IMR-90 (cell line): ENCODE results near the gene DGKB. TPM values are rescaled to one million over a fixed set of nuclear protein-coding genes. Genes with fewer than 3 reads are reported as not detected.

ENCODE experiments used
- ATAC-seq: fragments of 200-7000 bp; cut with Tn5 transposase; 2 replicates; pipeline ENCODE4 v1.9.1; 2020; ENCODE audit warnings: low read depth, mild to moderate bottlenecking, moderate library complexity
- BruUV-seq: library from RNA; stranded (reverse); fragments of 400-500 nt; replicated peaks from 2 replicates; lab custom pipeline; 2021; lab: Mats Ljungman, UMichigan
- CTCF ChIA-PET: fragments of 300-600 bp; formaldehyde crosslinking; extraction: SDS; loops from one replicate; lab custom pipeline; 2021; ENCODE audit warnings: antibody characterized with exemption; lab: Yijun Ruan, JAX
- POLR2A ChIA-PET: fragments of 300-600 bp; sonication (Branson Sonifier 250); formaldehyde crosslinking; loops from one replicate; lab custom pipeline; 2022; ENCODE audit warnings: antibody characterized with exemption; ENCODE audit not compliant: unreplicated experiment; lab: Charles Lee
- DNase-seq: peaks from one replicate; pipeline ENCODE4 v3.0.0; 2013
- H2AFZ ChIP-seq: replicated peaks from 2 replicates; pipeline ENCODE3; 2013; ENCODE audit warnings: low read length, mild to moderate bottlenecking; ENCODE audit not compliant: poor library complexity
- H2AK5ac ChIP-seq: 2 replicates; pipeline ENCODE4 v1.6.1; 2013; ENCODE audit warnings: low read depth, low read length, inconsistent platforms
- H2AK9ac ChIP-seq: replicated peaks from 2 replicates; pipeline ENCODE3; 2013; ENCODE audit warnings: mild to moderate bottlenecking, low read depth, low read length, moderate library complexity; ENCODE audit not compliant: poor library complexity
- H2BK120ac ChIP-seq: 2 replicates; pipeline ENCODE4 v1.6.1; 2013; ENCODE audit warnings: low read depth, low read length, inconsistent platforms
- H2BK15ac ChIP-seq: 3 replicates; pipeline ENCODE4 v1.6.1; 2013; ENCODE audit warnings: low read depth, low read length, inconsistent platforms
- H2BK20ac ChIP-seq: 2 replicates; pipeline ENCODE4 v1.6.1; 2013; ENCODE audit warnings: low read depth, mild to moderate bottlenecking, inconsistent platforms, low read length, moderate library complexity
- H2BK5ac ChIP-seq: 2 replicates; pipeline ENCODE4 v1.6.1; 2013; ENCODE audit warnings: mild to moderate bottlenecking, low read depth, low read length, inconsistent platforms; ENCODE audit not compliant: poor library complexity, severe bottlenecking
- H3K14ac ChIP-seq: replicated peaks from 2 replicates; pipeline ENCODE4 v1.6.1; 2013; ENCODE audit warnings: low read depth, low read length, inconsistent platforms
- H3K18ac ChIP-seq: 2 replicates; pipeline ENCODE4 v1.6.1; 2013; ENCODE audit warnings: low read depth, low read length, control low read depth
- H3K23ac ChIP-seq: 2 replicates; pipeline ENCODE4 v1.6.1; 2013; ENCODE audit warnings: low read depth, low read length, inconsistent platforms
- H3K27ac ChIP-seq: 2 replicates; pipeline ENCODE4 v1.5.1; 2013; ENCODE audit warnings: mild to moderate bottlenecking, control low read depth, low read length; ENCODE audit not compliant: insufficient read depth
- H3K27me3 ChIP-seq: 2 replicates; pipeline ENCODE4 v1.6.1; 2013; ENCODE audit warnings: low read length; ENCODE audit not compliant: control insufficient read depth, insufficient read depth
- H3K36me3 ChIP-seq: 2 replicates; pipeline ENCODE4 v1.6.1; 2013; ENCODE audit warnings: low read length, mixed read lengths; ENCODE audit not compliant: control insufficient read depth, insufficient read depth
- H3K4ac ChIP-seq: 2 replicates; pipeline ENCODE4 v1.6.1; 2013; ENCODE audit warnings: low read depth, low read length, inconsistent platforms
- H3K4me1 ChIP-seq: 2 replicates; pipeline ENCODE4 v1.6.1; 2013; ENCODE audit warnings: low read length, mixed read lengths; ENCODE audit not compliant: control insufficient read depth, insufficient read depth
- H3K4me2 ChIP-seq: 2 replicates; pipeline ENCODE4 v1.6.1; 2013; ENCODE audit warnings: low read depth, mild to moderate bottlenecking, control low read depth, low read length, moderate library complexity
- H3K4me3 ChIP-seq: 2 replicates; pipeline ENCODE4 v1.5.1; 2013; ENCODE audit warnings: low read depth, mild to moderate bottlenecking, control low read depth, low read length, moderate library complexity; ENCODE audit not compliant: insufficient read depth
- H3K56ac ChIP-seq: 2 replicates; pipeline ENCODE4 v1.6.1; 2013; ENCODE audit warnings: low read length, inconsistent platforms; ENCODE audit not compliant: insufficient read depth; ENCODE audit errors: extremely low read depth
- H3K79me1 ChIP-seq, 2 experiments: 2 replicates each; pipeline ENCODE4 v1.6.1; 2013; ENCODE audit warnings: low read length in 2 of 2, inconsistent platforms in 1 of 2, low read depth in 1 of 2
- H3K9ac ChIP-seq: 2 replicates; pipeline ENCODE4 v1.6.1; 2013; ENCODE audit warnings: low read depth, low read length, control low read depth
- H3K9me1 ChIP-seq: 2 replicates; pipeline ENCODE4 v1.6.1; 2013; ENCODE audit warnings: low read length, inconsistent platforms; ENCODE audit not compliant: insufficient read depth
- H3K9me3 ChIP-seq: 2 replicates; pipeline ENCODE4 v1.6.1; 2013; ENCODE audit warnings: low read length; ENCODE audit not compliant: control insufficient read depth, insufficient read depth
- H4K20me1 ChIP-seq: 2 replicates; pipeline ENCODE4 v1.6.1; 2013; ENCODE audit warnings: low read length, inconsistent platforms; ENCODE audit not compliant: insufficient read depth
- H4K5ac ChIP-seq: 2 replicates; pipeline ENCODE4 v1.6.1; 2013; ENCODE audit warnings: mild to moderate bottlenecking, low read depth, low read length, control low read depth
- H4K8ac ChIP-seq, 2 experiments: 2 replicates each; pipeline ENCODE4 v1.6.1; 2013; ENCODE audit warnings: low read depth in 2 of 2, low read length in 2 of 2, control low read depth in 1 of 2, inconsistent platforms in 1 of 2
- H4K91ac ChIP-seq: 2 replicates; pipeline ENCODE4 v1.6.1; 2013; ENCODE audit warnings: low read depth, low read length, inconsistent platforms; ENCODE audit not compliant: insufficient read depth
- BHLHE40 ChIP-seq: fragments of 150-350 bp; IDR thresholded peaks from 2 replicates; pipeline ENCODE4 v1.6.1; 2016; ENCODE audit warnings: mild to moderate bottlenecking, low read depth, low read length
- CEBPB ChIP-seq: IDR thresholded peaks from 2 replicates; pipeline ENCODE4 v1.6.1; 2012; ENCODE audit warnings: low read depth, low read length, improper control_type of control experiment
- CHD1 ChIP-seq: IDR thresholded peaks from 2 replicates; pipeline ENCODE4 v1.6.1; 2012; ENCODE audit warnings: low read depth, low read length, improper control_type of control experiment
- FOS ChIP-seq: fragments of 150-350 bp; IDR thresholded peaks from 2 replicates; pipeline ENCODE4 v1.6.1; 2016; ENCODE audit warnings: low read depth, low read length
- MAFK ChIP-seq: IDR thresholded peaks from 2 replicates; pipeline ENCODE4 v1.6.1; 2012; ENCODE audit warnings: low read depth, low read length, improper control_type of control experiment
- MAZ ChIP-seq: IDR thresholded peaks from 2 replicates; pipeline ENCODE4 v1.6.1; 2012; ENCODE audit warnings: low read depth, mild to moderate bottlenecking, low read length, improper control_type of control experiment, moderate library complexity, borderline replicate concordance
- MXI1 ChIP-seq: IDR thresholded peaks from 2 replicates; pipeline ENCODE4 v1.6.1; 2012; ENCODE audit warnings: low read depth, mild to moderate bottlenecking, low read length, moderate library complexity, borderline replicate concordance
- NFE2L2 ChIP-seq: fragments of 150-350 bp; IDR thresholded peaks from 2 replicates; pipeline ENCODE4 v1.6.1; 2016; ENCODE audit warnings: low read depth, mild to moderate bottlenecking, low read length
- POLR2A ChIP-seq: IDR thresholded peaks from 2 replicates; pipeline ENCODE4 v1.6.1; 2012; ENCODE audit warnings: mild to moderate bottlenecking, low read depth, low read length
- RAD21 ChIP-seq: IDR thresholded peaks from 2 replicates; pipeline ENCODE4 v1.6.1; 2012; ENCODE audit warnings: low read length, improper control_type of control experiment
- RCOR1 ChIP-seq: IDR thresholded peaks from 2 replicates; pipeline ENCODE4 v1.6.1; 2012; ENCODE audit warnings: mild to moderate bottlenecking, low read length, improper control_type of control experiment; ENCODE audit not compliant: insufficient replicate concordance
- RFX5 ChIP-seq: IDR thresholded peaks from 2 replicates; pipeline ENCODE4 v1.8.0; 2012; ENCODE audit warnings: low read depth, mild to moderate bottlenecking, low read length, moderate library complexity
- SMC3 ChIP-seq: fragments of 150-350 bp; IDR thresholded peaks from 2 replicates; pipeline ENCODE4 v1.6.1; 2016; ENCODE audit warnings: low read depth, mild to moderate bottlenecking, antibody characterized with exemption, low read length, moderate library complexity
- WGBS, 2 experiments: methylation state at CpG; one replicate each; pipeline versions ENCODE4 v1.1.5 to v1.1.7; 2013; ENCODE audit warnings: missing lambda C conversion rate in 2 of 2; ENCODE audit not compliant: insufficient read length in 1 of 2; ENCODE audit errors: extremely low coverage in 2 of 2; 5-methylcytosine and 5-hydroxymethylcytosine counted together
- dilution Hi-C: fragments of 300-500 bp; cut with HindIII; formaldehyde crosslinking; loops from one replicate; pipeline ENCODE4 v1.14.3; 2018; ENCODE audit warnings: low sequenced_read_pairs; ENCODE audit not compliant: unreplicated experiment
- in situ Hi-C: fragments of 300-500 bp; cut with MboI; formaldehyde crosslinking; loops from 3 replicates; pipeline ENCODE4 v1.14.3; 2019; ENCODE audit warnings: low sequenced_read_pairs, inconsistent platforms, mixed read lengths
- intact Hi-C: fragments of 100-400 bp; cut with micrococcal nuclease; formaldehyde crosslinking; loops from 2 replicates; pipeline ENCODE4 v1.10.0; 2022
- polyA plus RNA-seq, 3 experiments: library from polyadenylated mRNA; depleted of rRNA; stranded (reverse); fragments of >200 nt; gene quantifications; 2 replicates each; pipeline ENCODE4 v1.2.3, GENCODE V29; 2012; ENCODE audit warnings: low replicate concordance in 1 of 3
- total RNA-seq: library from RNA; depleted of rRNA; stranded (reverse); fragments of >200 nt; gene quantifications from 2 replicates; pipeline ENCODE4 v1.2.3, GENCODE V29; 2012
- TF ChIP-seq, protein P1 (sequence below): fragments of 150-350 bp; IDR thresholded peaks from 2 replicates; pipeline ENCODE4 v1.6.1; 2017; ENCODE audit warnings: mild to moderate bottlenecking, antibody characterized with exemption, low read length, low read depth
- TF ChIP-seq, protein P2 (sequence below): conservative IDR thresholded peaks from 2 replicates; pipeline ENCODE4 v1.5.1; 2012; ENCODE audit warnings: mild to moderate bottlenecking, low read depth, low read length, improper control_type of control experiment
- TF ChIP-seq, protein P3 (sequence below): fragments of 150-350 bp; IDR thresholded peaks from 2 replicates; pipeline ENCODE4 v1.6.1; 2016; ENCODE audit warnings: low read depth, mild to moderate bottlenecking, low read length, moderate library complexity, borderline replicate concordance

The DGKB gene
- total and polyA plus RNA-seq, 2 of the 4 experiments (the other 2 are of a cell fraction): not detected

DNA sequence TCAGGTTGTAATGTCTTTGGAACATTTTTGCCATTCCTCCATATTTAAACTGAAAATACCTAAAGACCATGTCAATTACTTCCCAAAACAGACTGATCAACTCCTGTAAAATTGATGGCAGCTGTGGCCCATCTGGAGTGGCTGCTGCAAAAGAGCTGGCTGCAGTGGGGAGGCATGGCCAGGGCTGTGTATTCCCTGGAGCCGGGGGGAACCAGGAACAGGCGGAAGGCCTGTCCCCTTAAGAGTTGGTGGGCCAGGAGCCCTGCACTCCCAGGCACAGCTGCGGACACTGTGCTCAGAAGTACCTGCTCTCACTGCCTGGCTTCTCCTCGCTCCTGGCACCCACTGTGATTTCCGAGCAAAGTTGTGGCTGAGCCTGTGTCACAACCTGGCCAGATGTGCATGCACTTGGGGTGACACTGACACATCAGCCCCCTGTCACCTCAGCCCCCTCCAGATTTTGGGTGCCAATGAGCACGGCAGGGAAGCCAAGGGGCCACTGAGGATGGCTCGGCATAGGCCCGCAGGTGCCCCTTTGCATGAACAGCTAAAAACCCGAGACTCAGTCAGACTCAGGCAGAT is 116.1 kb downstream of the DGKB start:
- no peak overlapping the region for H2AK5ac ChIP-seq
- H3K56ac ChIP-seq: no peak overlapping the region
- TF ChIP-seq SMC3: no peak
- no peak for TF ChIP-seq FOS
- TF ChIP-seq CHD1: no peak
- TF ChIP-seq, protein P1, sequence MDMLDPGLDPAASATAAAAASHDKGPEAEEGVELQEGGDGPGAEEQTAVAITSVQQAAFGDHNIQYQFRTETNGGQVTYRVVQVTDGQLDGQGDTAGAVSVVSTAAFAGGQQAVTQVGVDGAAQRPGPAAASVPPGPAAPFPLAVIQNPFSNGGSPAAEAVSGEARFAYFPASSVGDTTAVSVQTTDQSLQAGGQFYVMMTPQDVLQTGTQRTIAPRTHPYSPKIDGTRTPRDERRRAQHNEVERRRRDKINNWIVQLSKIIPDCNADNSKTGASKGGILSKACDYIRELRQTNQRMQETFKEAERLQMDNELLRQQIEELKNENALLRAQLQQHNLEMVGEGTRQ: no peak
- TF ChIP-seq RFX5: no peak
- TF ChIP-seq, protein P2, sequence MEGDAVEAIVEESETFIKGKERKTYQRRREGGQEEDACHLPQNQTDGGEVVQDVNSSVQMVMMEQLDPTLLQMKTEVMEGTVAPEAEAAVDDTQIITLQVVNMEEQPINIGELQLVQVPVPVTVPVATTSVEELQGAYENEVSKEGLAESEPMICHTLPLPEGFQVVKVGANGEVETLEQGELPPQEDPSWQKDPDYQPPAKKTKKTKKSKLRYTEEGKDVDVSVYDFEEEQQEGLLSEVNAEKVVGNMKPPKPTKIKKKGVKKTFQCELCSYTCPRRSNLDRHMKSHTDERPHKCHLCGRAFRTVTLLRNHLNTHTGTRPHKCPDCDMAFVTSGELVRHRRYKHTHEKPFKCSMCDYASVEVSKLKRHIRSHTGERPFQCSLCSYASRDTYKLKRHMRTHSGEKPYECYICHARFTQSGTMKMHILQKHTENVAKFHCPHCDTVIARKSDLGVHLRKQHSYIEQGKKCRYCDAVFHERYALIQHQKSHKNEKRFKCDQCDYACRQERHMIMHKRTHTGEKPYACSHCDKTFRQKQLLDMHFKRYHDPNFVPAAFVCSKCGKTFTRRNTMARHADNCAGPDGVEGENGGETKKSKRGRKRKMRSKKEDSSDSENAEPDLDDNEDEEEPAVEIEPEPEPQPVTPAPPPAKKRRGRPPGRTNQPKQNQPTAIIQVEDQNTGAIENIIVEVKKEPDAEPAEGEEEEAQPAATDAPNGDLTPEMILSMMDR: no peak
- no peak for TF ChIP-seq CEBPB
- no peak for TF ChIP-seq NFE2L2
- TF ChIP-seq MXI1: no peak
- TF ChIP-seq MAZ: no peak
- no peak for TF ChIP-seq RCOR1
- no peak for TF ChIP-seq BHLHE40
- TF ChIP-seq, protein P3, sequence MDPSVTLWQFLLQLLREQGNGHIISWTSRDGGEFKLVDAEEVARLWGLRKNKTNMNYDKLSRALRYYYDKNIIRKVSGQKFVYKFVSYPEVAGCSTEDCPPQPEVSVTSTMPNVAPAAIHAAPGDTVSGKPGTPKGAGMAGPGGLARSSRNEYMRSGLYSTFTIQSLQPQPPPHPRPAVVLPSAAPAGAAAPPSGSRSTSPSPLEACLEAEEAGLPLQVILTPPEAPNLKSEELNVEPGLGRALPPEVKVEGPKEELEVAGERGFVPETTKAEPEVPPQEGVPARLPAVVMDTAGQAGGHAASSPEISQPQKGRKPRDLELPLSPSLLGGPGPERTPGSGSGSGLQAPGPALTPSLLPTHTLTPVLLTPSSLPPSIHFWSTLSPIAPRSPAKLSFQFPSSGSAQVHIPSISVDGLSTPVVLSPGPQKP: no peak
- no peak for TF ChIP-seq MAFK
- no peak for TF ChIP-seq POLR2A
- no peak for TF ChIP-seq RAD21
- DNase-seq: no peak
- H3K4ac ChIP-seq: no peak overlapping the region
- no peaks in the 10 kb centered on the region for H3K27me3 ChIP-seq
- no peak overlapping the region for H4K5ac ChIP-seq
- CTCF ChIA-PET: no interaction called here
- no peak overlapping the region for H2BK20ac ChIP-seq
- H3K27ac ChIP-seq: no peak overlapping the region
- H2BK15ac ChIP-seq: no peak overlapping the region
- no peak overlapping the region for H3K23ac ChIP-seq
- 60% methylated on average over 3 of the region's 9 CpGs; no CpG with 5 or more reads in 1 of the 2 experiments for WGBS, 2 experiments
- no peak overlapping the region for H3K4me2 ChIP-seq
- intact Hi-C loops: no loop called here
- H2AFZ ChIP-seq: no peak overlapping the region
- H3K4me3 ChIP-seq: no peak overlapping the region
- H3K79me1 ChIP-seq: no peaks in the 10 kb centered on the region
- H3K18ac ChIP-seq: no peak overlapping the region
- H2BK120ac ChIP-seq: no peak overlapping the region
- H2BK5ac ChIP-seq: no peak overlapping the region
- POLR2A ChIA-PET: no interaction called here
- no peak overlapping the region for H4K8ac ChIP-seq
- dilution Hi-C loops: no loop called here
- no peak overlapping the region for H3K14ac ChIP-seq
- in situ Hi-C loops: no loop called here
- H4K91ac ChIP-seq: no peak overlapping the region
- no peak overlapping the region for H2AK9ac ChIP-seq
- H3K9me1 ChIP-seq: no peaks in the 10 kb centered on the region
- no peaks in the 10 kb centered on the region for H3K36me3 ChIP-seq
- BruUV-seq: no TSS peak
- no peak for ATAC-seq
- H4K20me1 ChIP-seq: no peaks in the 10 kb centered on the region
- no peaks in the 10 kb centered on the region for H3K4me1 ChIP-seq
- H3K9ac ChIP-seq: no peak overlapping the region
- no peaks in the 10 kb centered on the region; the same call in 1 of the 2 replicates for H3K9me3 ChIP-seq
